DOHH2 (cell line): ENCODE data around the gene SRC.

Source experiments
- H3F3A ChIP-seq: fragments of 200-600 bp; sonication (generic), shearing (Covaris generic); 2 replicates; pipeline ENCODE4 v1.6.0; 2016; ENCODE audit warnings: antibody characterized with exemption, mild to moderate bottlenecking; ENCODE audit not compliant: control insufficient read depth, insufficient read depth
- H3K27ac ChIP-seq: fragments of 200-600 bp; sonication (generic); 2 replicates; pipeline ENCODE4 v1.5.1; 2014; ENCODE audit warnings: low read depth, mild to moderate bottlenecking, low read length, moderate library complexity
- H3K27me3 ChIP-seq: fragments of 200-600 bp; sonication (generic); 2 replicates; pipeline ENCODE4 v1.6.1; 2014; ENCODE audit warnings: mild to moderate bottlenecking, low read length, mixed read lengths; ENCODE audit not compliant: control insufficient read depth
- H3K36me3 ChIP-seq: fragments of 200-600 bp; sonication (generic); 2 replicates; pipeline ENCODE4 v1.6.1; 2014; ENCODE audit warnings: mild to moderate bottlenecking, low read length, moderate library complexity, mixed read lengths; ENCODE audit not compliant: control insufficient read depth
- H3K4me1 ChIP-seq: fragments of 200-600 bp; sonication (generic); 2 replicates; pipeline ENCODE4 v1.6.1; 2014; ENCODE audit warnings: mild to moderate bottlenecking, low read length, mixed read lengths; ENCODE audit not compliant: control insufficient read depth
- H3K4me2 ChIP-seq: fragments of 200-600 bp; sonication (generic); 2 replicates; pipeline ENCODE4 v1.6.0; 2014; ENCODE audit warnings: mild to moderate bottlenecking, low read length, moderate library complexity
- H3K4me3 ChIP-seq: fragments of 200-600 bp; sonication (generic); 2 replicates; pipeline ENCODE4 v1.5.1; 2014; ENCODE audit warnings: mild to moderate bottlenecking, low read length, mixed read lengths
- H3K79me2 ChIP-seq: fragments of 200-600 bp; sonication (generic); 2 replicates; pipeline ENCODE4 v1.6.1; 2014; ENCODE audit warnings: mild to moderate bottlenecking, low read length, mixed read lengths; ENCODE audit not compliant: control insufficient read depth
- H3K9me2 ChIP-seq: fragments of 200-600 bp; sonication (generic); replicated peaks from 2 replicates; pipeline ENCODE4 v1.6.1; 2014; ENCODE audit warnings: mild to moderate bottlenecking, low read length, mixed read lengths; ENCODE audit not compliant: control insufficient read depth
- H3K9me3 ChIP-seq: fragments of 200-600 bp; sonication (generic); 2 replicates; pipeline ENCODE4 v1.6.1; 2014; ENCODE audit warnings: antibody characterized with exemption, low read length, mixed read lengths; ENCODE audit not compliant: control insufficient read depth, insufficient read depth
- H4K20me1 ChIP-seq: fragments of 200-600 bp; sonication (generic); 2 replicates; pipeline ENCODE4 v1.6.0; 2014; ENCODE audit warnings: low read depth, mild to moderate bottlenecking, antibody characterized with exemption, low read length, moderate library complexity; ENCODE audit not compliant: control insufficient read depth, insufficient read depth
- CTCF ChIP-seq: fragments of 200-600 bp; sonication (generic); IDR thresholded peaks from one replicate; pipeline ENCODE4 v1.5.1; 2014; ENCODE audit warnings: antibody characterized with exemption, mild to moderate bottlenecking, low read depth, low read length; ENCODE audit not compliant: poor library complexity, severe bottlenecking
- EZH2phosphoT487 ChIP-seq: fragments of 200-600 bp; sonication (generic); IDR thresholded peaks from 2 replicates; pipeline ENCODE4 v1.6.1; 2017; ENCODE audit warnings: borderline replicate concordance, mild to moderate bottlenecking, antibody characterized with exemption, low read length, moderate library complexity, mixed read lengths

The SRC gene

DNA sequence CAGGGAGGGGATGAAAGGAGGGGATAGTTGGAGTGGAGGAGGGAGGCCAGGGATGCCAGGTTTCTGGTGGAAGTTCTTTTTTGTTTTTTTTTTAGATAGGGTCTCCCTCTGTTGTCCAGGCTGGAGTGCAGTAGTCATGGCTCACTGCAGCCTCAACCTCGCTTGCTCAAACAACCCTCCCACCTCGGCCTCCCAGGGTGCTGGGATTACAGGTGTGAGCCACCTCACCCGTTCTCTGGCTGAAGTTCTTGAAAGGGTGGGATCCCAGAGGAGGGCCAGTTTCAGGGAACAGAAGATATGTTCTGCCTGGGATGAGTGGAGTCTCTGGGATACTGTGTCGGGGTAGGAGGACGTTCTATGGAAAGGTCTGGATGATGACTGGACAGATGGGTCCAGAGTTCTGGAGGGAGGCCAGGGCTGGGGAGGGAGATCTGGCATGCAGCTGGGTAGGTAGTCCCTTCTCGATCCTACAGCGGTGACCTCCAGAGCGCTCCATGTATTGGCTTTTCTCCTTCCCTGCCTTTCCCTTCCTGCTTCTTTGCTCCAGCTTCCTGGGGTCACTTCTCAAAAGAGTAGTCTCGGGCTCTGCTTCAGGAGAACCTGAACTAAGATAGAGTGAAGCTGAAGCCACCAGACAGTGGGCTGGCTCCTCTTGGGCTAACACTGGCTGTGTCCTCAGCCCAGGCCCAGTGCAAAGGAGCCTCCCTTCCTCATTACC is 12.7 kb upstream of the SRC start:
- H3K9me2 ChIP-seq = no peaks in the 10 kb centered on the region
- no peak overlapping the region for H3K4me2 ChIP-seq
- no peak overlapping the region for H3K27ac ChIP-seq
- no peaks in the 10 kb centered on the region for H3K9me3 ChIP-seq
- no peaks in the 10 kb centered on the region for H3K79me2 ChIP-seq
- H3F3A ChIP-seq = peaks cover 3% of the 10 kb centered on the region; the same call in 1 of the 2 replicates
- H4K20me1 ChIP-seq = no peaks in the 10 kb centered on the region
- TF ChIP-seq EZH2phosphoT487 (no peak), CTCF (no peak)
- H3K36me3 ChIP-seq = no peaks in the 10 kb centered on the region
- H3K4me3 ChIP-seq = no peak overlapping the region
- peaks cover 11% of the 10 kb centered on the region for H3K4me1 ChIP-seq
- H3K27me3 ChIP-seq = peaks cover 30% of the 10 kb centered on the region

GRCh38 chr20:37333848-37334318 is 12.1 kb upstream of the SRC start:
- H3K4me2 ChIP-seq = no peak overlapping the region
- H3F3A ChIP-seq = peaks cover 3% of the 10 kb centered on the region; the same call in 1 of the 2 replicates
- peaks cover 30% of the 10 kb centered on the region for H3K27me3 ChIP-seq
- no peak overlapping the region for H3K27ac ChIP-seq
- no peaks in the 10 kb centered on the region for H3K9me2 ChIP-seq
- H3K79me2 ChIP-seq = no peaks in the 10 kb centered on the region
- H3K4me3 ChIP-seq = no peak overlapping the region
- peaks cover 11% of the 10 kb centered on the region for H3K4me1 ChIP-seq
- no peaks in the 10 kb centered on the region for H4K20me1 ChIP-seq
- H3K36me3 ChIP-seq = no peaks in the 10 kb centered on the region
- TF ChIP-seq CTCF (no peak), EZH2phosphoT487 (no peak)
- no peaks in the 10 kb centered on the region for H3K9me3 ChIP-seq

DNA sequence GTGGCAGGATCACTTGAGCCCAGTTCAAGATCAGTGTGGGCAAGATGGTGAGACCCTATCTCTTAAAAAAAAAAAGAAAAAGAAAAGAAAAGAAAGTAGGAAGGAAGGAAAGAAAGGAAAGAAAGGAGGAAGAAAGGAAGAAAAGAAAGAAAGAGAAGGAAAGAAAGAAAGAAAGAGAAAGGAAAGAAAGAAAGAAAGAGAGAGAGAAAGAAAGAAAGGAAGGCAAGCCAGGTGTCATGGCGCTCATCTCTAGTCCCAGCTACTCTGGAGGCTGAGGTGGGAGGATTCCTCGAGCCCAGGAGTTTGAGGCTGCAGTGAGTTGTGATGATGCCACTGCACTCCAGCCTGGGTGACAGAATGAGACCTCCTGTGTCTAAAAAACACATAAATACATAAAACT is 11.5 kb upstream of the SRC start:
- peaks cover 11% of the 10 kb centered on the region for H3K4me1 ChIP-seq
- no peaks in the 10 kb centered on the region for H4K20me1 ChIP-seq
- no peaks in the 10 kb centered on the region for H3K9me3 ChIP-seq
- peaks cover 30% of the 10 kb centered on the region for H3K27me3 ChIP-seq
- H3K79me2 ChIP-seq = no peaks in the 10 kb centered on the region
- no peak overlapping the region for H3K4me2 ChIP-seq
- no peak overlapping the region for H3K4me3 ChIP-seq
- H3K9me2 ChIP-seq = no peaks in the 10 kb centered on the region
- H3K27ac ChIP-seq = no peak overlapping the region
- no peaks in the 10 kb centered on the region for H3K36me3 ChIP-seq
- peaks cover 3% of the 10 kb centered on the region; the same call in 1 of the 2 replicates for H3F3A ChIP-seq
- TF ChIP-seq EZH2phosphoT487 (no peak), CTCF (no peak)
